RWPE2 (cell line): ENCODE data around the gene DCST2.

Source experiments
- ATAC-seq: fragments of 200-7000 bp; cut with Tn5 transposase; 3 replicates; pipeline ENCODE4 v1.9.1; 2021; ENCODE audit warnings: low read depth
- DNase-seq: peaks from one replicate; pipeline ENCODE4 v3.0.0-alpha.2; 2020; ENCODE audit warnings: low spot score
- H3K27ac ChIP-seq: fragments of 450-650 bp; 2 replicates; pipeline ENCODE4 v1.5.1; 2017; ENCODE audit warnings: mild to moderate bottlenecking; ENCODE audit not compliant: poor library complexity, severe bottlenecking
- H3K27me3 ChIP-seq: fragments of 250-450 bp; sonication (Bioruptor Pico); 2 replicates; pipeline ENCODE4 v1.5.1; 2021; ENCODE audit warnings: mild to moderate bottlenecking, moderate library complexity; ENCODE audit not compliant: insufficient read depth, poor library complexity, severe bottlenecking
- H3K36me3 ChIP-seq: fragments of 250-450 bp; sonication (Bioruptor Pico); 2 replicates; pipeline ENCODE4 v1.5.1; 2020; ENCODE audit warnings: low read depth, mild to moderate bottlenecking, moderate library complexity
- H3K4me1 ChIP-seq: fragments of 250-450 bp; sonication (Bioruptor Pico); 2 replicates; pipeline ENCODE4 v1.5.1; 2021; ENCODE audit warnings: mild to moderate bottlenecking, moderate library complexity; ENCODE audit not compliant: insufficient read depth, poor library complexity, severe bottlenecking
- H3K4me3 ChIP-seq: fragments of 250-450 bp; sonication (Bioruptor Pico); 2 replicates; pipeline ENCODE4 v1.5.1; 2021; ENCODE audit warnings: mild to moderate bottlenecking, moderate library complexity; ENCODE audit not compliant: severe bottlenecking
- H3K9me3 ChIP-seq: fragments of 250-450 bp; sonication (Bioruptor Pico); 2 replicates; pipeline ENCODE4 v1.5.1; 2021; ENCODE audit warnings: mild to moderate bottlenecking, moderate library complexity; ENCODE audit not compliant: severe bottlenecking
- CTCF ChIP-seq: fragments of 450-650 bp; IDR thresholded peaks from one replicate; pipeline ENCODE4 v1.5.1; 2017; ENCODE audit warnings: mild to moderate bottlenecking, moderate library complexity; ENCODE audit not compliant: poor library complexity, severe bottlenecking

DCST2 gene

GRCh38 chr1:155000411-155000725 is 33.2 kb downstream of the DCST2 start:
- DNase-seq (peak; percentile 42), ATAC-seq (no peak)
- peak overlapping the region; percentile 96 for H3K27ac ChIP-seq
- peaks cover 15% of the 10 kb centered on the region for H3K4me1 ChIP-seq
- H3K9me3 ChIP-seq = no peaks in the 10 kb centered on the region
- TF ChIP-seq CTCF = no peak
- H3K36me3 ChIP-seq = peaks cover 5% of the 10 kb centered on the region; the same call in 1 of the 2 replicates
- H3K4me3 ChIP-seq = peak overlapping the region; percentile 59
- no peaks in the 10 kb centered on the region for H3K27me3 ChIP-seq

- H3K36me3 ChIP-seq = peaks cover 5% of the 10 kb centered on the region; the same call in 1 of the 2 replicates
- TF ChIP-seq CTCF = no peak
- no peaks in the 10 kb centered on the region for H3K27me3 ChIP-seq
- DNase-seq (peak; percentile 47), ATAC-seq (no peak)
- peak overlapping the region; percentile 4 for H3K4me3 ChIP-seq
- peak overlapping the region; percentile 96 for H3K27ac ChIP-seq
- H3K4me1 ChIP-seq = peaks cover 12% of the 10 kb centered on the region
- H3K9me3 ChIP-seq = no peaks in the 10 kb centered on the region
Measured at GRCh38 chr1:154999571-155000410, 33.8 kb downstream of the DCST2 start.

GRCh38 chr1:154998818-154999570 is 34.6 kb downstream of the DCST2 start:
- DNase-seq (peak; percentile 55), ATAC-seq (no peak)
- no peaks in the 10 kb centered on the region for H3K9me3 ChIP-seq
- TF ChIP-seq CTCF = peak; percentile 81
- H3K36me3 ChIP-seq = peaks cover 5% of the 10 kb centered on the region; the same call in 1 of the 2 replicates
- no peaks in the 10 kb centered on the region for H3K27me3 ChIP-seq
- no peak overlapping the region for H3K4me3 ChIP-seq
- H3K4me1 ChIP-seq = peaks cover 6% of the 10 kb centered on the region
- H3K27ac ChIP-seq = no peak overlapping the region

- no peak for ATAC-seq
- Histone ChIP-seq H3K27ac (no peak overlapping the region), H3K4me3 (no peak overlapping the region), H3K4me1 (peaks cover 6% of the 10 kb centered on the region), H3K27me3 (no peaks in the 10 kb centered on the region), H3K36me3 (0 out of 2 replicates have a peak, but pooled peaks cover 1% of the 10 kb centered on the region), H3K9me3 (no peaks in the 10 kb centered on the region)
- no peak for DNase-seq
- TF ChIP-seq CTCF = no peak
Measured at GRCh38 chr1:154998201-154998780, 35.3 kb downstream of the DCST2 start.
